ENCODE data around the gene ZBED5. TPM values are rescaled to one million over a fixed set of nuclear protein-coding genes. Genes with fewer than 3 reads are reported as not detected.
"Not testable (repeated sequence)": the region's sequence is repeated elsewhere in the genome, so short reads cannot be mapped to it uniquely, and the experiment has no call there.

The ZBED5 gene
- total RNA-seq, 1 experiment from 2014 or later, result 21.5 TPM

DNA sequence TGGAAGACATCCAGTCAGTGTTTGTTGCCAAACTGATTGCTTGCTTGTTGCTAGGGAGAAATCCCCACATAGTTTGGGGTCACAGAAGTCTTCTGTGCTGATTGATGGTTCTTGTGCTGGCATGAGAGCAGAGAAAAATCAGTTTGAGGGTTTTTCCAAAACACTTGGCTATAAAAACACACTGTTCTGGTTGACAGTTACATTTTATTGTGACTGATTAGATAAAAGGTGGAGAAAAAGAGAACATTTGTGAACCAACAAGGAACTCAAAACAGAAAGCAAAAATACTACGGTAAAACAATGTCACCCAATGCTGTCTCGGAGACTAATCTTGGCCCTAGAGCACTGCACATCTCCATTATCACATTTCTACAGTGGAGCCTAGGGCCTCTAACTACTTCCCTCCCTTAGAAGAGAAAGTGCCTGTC lies 34.7 kb downstream of the ZBED5 start:
- POLR2A ChIA-PET (ENCODE audit: unreplicated experiment), result no interaction called here
- no peaks in the 10 kb centered on the region for H3K9me3 ChIP-seq (ENCODE audit: insufficient read depth, low read depth)
- CTCF ChIA-PET, result no interaction called here
- no peak overlapping the region for H3K27ac ChIP-seq
- no peaks in the 10 kb centered on the region for H3K27me3 ChIP-seq (ENCODE audit: insufficient read depth, low read depth)
- no peaks in the 10 kb centered on the region for H3K36me3 ChIP-seq (ENCODE audit: low read depth)
- H3K9me2 ChIP-seq (ENCODE audit: insufficient read depth), result no peaks in the 10 kb centered on the region
- intact Hi-C loops (cut with micrococcal nuclease; ENCODE audit: unreplicated experiment), result no loop called here
- no TSS peak for BruUV-seq (replicated peaks)
- no peaks in the 10 kb centered on the region for H3F3A ChIP-seq (ENCODE audit: insufficient read depth, low read depth)
- TF ChIP-seq EZH2 (IDR thresholded peaks at IDR 0.05; ENCODE audit: low read depth), result no peak
- TF ChIP-seq, protein P1, sequence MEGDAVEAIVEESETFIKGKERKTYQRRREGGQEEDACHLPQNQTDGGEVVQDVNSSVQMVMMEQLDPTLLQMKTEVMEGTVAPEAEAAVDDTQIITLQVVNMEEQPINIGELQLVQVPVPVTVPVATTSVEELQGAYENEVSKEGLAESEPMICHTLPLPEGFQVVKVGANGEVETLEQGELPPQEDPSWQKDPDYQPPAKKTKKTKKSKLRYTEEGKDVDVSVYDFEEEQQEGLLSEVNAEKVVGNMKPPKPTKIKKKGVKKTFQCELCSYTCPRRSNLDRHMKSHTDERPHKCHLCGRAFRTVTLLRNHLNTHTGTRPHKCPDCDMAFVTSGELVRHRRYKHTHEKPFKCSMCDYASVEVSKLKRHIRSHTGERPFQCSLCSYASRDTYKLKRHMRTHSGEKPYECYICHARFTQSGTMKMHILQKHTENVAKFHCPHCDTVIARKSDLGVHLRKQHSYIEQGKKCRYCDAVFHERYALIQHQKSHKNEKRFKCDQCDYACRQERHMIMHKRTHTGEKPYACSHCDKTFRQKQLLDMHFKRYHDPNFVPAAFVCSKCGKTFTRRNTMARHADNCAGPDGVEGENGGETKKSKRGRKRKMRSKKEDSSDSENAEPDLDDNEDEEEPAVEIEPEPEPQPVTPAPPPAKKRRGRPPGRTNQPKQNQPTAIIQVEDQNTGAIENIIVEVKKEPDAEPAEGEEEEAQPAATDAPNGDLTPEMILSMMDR (conservative IDR thresholded peaks at IDR 0.05), result no peak
- H3K4me3 ChIP-seq, result no peak overlapping the region
- no peaks in the 10 kb centered on the region for H3K79me2 ChIP-seq (ENCODE audit: low read depth)
- no peaks in the 10 kb centered on the region; the same call in 1 of the 2 replicates for H3K4me1 ChIP-seq (replicated peaks; ENCODE audit: insufficient read depth)
- no peak overlapping the region for H2AFZ ChIP-seq
- no peak for DNase-seq
- H3K4me2 ChIP-seq, result no peak overlapping the region
- no peaks in the 10 kb centered on the region for H4K20me1 ChIP-seq (ENCODE audit: insufficient read depth)

DNA sequence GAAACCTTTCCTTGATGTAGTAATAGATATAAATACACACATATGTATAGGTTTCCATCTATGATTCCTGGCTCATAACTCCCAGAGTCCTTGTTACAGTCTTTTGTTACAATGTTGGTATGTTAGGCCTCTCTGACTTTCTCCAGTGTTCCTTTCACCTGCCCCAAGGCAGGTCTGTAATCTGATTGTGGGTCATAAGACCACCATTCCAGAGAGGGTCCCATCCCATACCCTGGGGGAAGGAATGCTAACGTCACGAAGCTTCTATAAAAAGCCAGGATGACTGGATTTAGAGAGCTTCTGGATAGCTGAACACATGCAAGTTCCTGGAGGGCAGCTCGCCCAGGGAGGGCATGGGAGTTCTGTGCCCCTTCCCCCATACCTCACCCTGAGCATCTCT lies 35.4 kb downstream of the ZBED5 start:
- intact Hi-C loops (cut with micrococcal nuclease; ENCODE audit: unreplicated experiment); POLR2A ChIA-PET (ENCODE audit: unreplicated experiment); BruUV-seq (replicated peaks): not testable (repeated sequence)

DNA sequence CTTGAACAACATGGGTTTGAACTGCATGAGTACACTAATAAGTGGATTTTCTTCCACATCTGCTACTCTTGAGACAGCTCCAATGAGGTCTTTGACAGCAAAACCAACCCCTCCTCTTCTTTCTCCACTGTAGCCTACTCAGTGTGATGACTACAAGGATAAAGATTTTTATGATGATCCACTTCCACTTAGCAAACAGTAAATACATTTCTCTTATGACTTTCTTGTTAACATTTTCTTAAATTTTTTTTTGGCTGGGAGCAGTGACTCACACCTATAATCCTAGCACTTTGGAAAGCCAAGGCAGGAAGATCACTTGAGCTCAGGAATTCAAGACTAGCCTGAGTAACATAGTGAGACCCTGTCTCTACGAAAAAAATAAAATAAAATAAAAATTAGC lies 39.3 kb downstream of the ZBED5 start:
- H3K4me2 ChIP-seq, result no peak overlapping the region
- no TSS peak for BruUV-seq (replicated peaks)
- no peaks in the 10 kb centered on the region for H4K20me1 ChIP-seq (ENCODE audit: insufficient read depth)
- TF ChIP-seq EZH2 (IDR thresholded peaks at IDR 0.05; ENCODE audit: low read depth), result no peak
- TF ChIP-seq, protein P1 (conservative IDR thresholded peaks at IDR 0.05), result no peak
- POLR2A ChIA-PET (ENCODE audit: unreplicated experiment), result no interaction called here
- intact Hi-C loops (cut with micrococcal nuclease; ENCODE audit: unreplicated experiment), result no loop called here
- CTCF ChIA-PET, result no interaction called here
- H3K36me3 ChIP-seq (ENCODE audit: low read depth), result no peaks in the 10 kb centered on the region
- no peak overlapping the region for H3K4me3 ChIP-seq
- no peaks in the 10 kb centered on the region for H3K27me3 ChIP-seq (ENCODE audit: insufficient read depth, low read depth)
- H3K4me1 ChIP-seq (replicated peaks; ENCODE audit: insufficient read depth), result no peaks in the 10 kb centered on the region; the same call in 1 of the 2 replicates
- no peaks in the 10 kb centered on the region for H3F3A ChIP-seq (ENCODE audit: insufficient read depth, low read depth)
- no peaks in the 10 kb centered on the region for H3K79me2 ChIP-seq (ENCODE audit: low read depth)
- H3K9me3 ChIP-seq (ENCODE audit: insufficient read depth, low read depth), result no peaks in the 10 kb centered on the region
- no peak overlapping the region for H3K27ac ChIP-seq
- DNase-seq, result peak in 1 of 2 experiments; percentile 70
- no peaks in the 10 kb centered on the region for H3K9me2 ChIP-seq (ENCODE audit: insufficient read depth)
- no peak overlapping the region for H2AFZ ChIP-seq

More for the DNA sequence above, 35.4 kb downstream of the ZBED5 start:
- H4K20me1 ChIP-seq (ENCODE audit: insufficient read depth); H3K9me3 ChIP-seq (ENCODE audit: insufficient read depth, low read depth); H3K9me2 ChIP-seq (ENCODE audit: insufficient read depth); H3K4me1 ChIP-seq (replicated peaks; ENCODE audit: insufficient read depth); H3K27me3 ChIP-seq (ENCODE audit: insufficient read depth, low read depth); H3F3A ChIP-seq (ENCODE audit: insufficient read depth, low read depth); H3K4me2 ChIP-seq; H3K79me2 ChIP-seq (ENCODE audit: low read depth); H2AFZ ChIP-seq; H3K36me3 ChIP-seq (ENCODE audit: low read depth); H3K27ac ChIP-seq; CTCF ChIA-PET; DNase-seq; H3K4me3 ChIP-seq: not testable (repeated sequence)

DNA sequence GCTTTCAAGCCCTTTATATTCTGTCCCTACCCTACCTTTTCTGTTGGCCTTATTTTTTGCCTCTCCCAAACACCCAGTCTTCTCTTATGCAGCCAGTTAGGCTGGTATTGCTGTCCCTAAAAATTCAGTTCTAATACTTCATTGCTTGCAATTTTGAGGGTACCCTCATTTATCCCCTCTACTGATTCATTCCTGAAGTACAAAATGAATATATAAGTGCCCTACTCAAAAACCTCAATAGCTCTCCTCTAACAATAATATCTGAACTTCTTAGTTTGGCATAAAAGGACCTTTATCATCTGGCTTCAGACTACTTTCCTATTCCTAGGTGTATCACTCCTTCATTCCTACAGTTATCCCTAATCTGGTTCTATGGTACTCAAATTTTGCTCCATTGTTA lies 43.9 kb downstream of the ZBED5 start:
- H3K4me1 ChIP-seq (replicated peaks; ENCODE audit: insufficient read depth), result no peaks in the 10 kb centered on the region; the same call in 1 of the 2 replicates
- 0 out of 2 replicates have a peak, but pooled peaks cover 7% of the 10 kb centered on the region for H3K79me2 ChIP-seq (ENCODE audit: low read depth)
- DNase-seq, result no peak
- no peak overlapping the region for H3K4me3 ChIP-seq
- H3K36me3 ChIP-seq (ENCODE audit: low read depth), result no peaks in the 10 kb centered on the region
- ChIA-PET POLR2A (ENCODE audit: unreplicated experiment) (no interaction called here), CTCF (interaction anchor here (0.5 kb wide), 1 partner anchor 274 kb away, joined by 3 read pairs; no protein-coding TSS in a partner anchor)
- no peak overlapping the region for H3K27ac ChIP-seq
- H3K9me2 ChIP-seq (ENCODE audit: insufficient read depth), result no peaks in the 10 kb centered on the region
- H4K20me1 ChIP-seq (ENCODE audit: insufficient read depth), result no peaks in the 10 kb centered on the region
- no peak overlapping the region for H3K4me2 ChIP-seq
- H3F3A ChIP-seq (ENCODE audit: insufficient read depth, low read depth), result no peaks in the 10 kb centered on the region
- no peaks in the 10 kb centered on the region for H3K27me3 ChIP-seq (ENCODE audit: insufficient read depth, low read depth)
- no peak overlapping the region for H2AFZ ChIP-seq
- H3K9me3 ChIP-seq (ENCODE audit: insufficient read depth, low read depth), result no peaks in the 10 kb centered on the region
- TF ChIP-seq, protein P1 (conservative IDR thresholded peaks at IDR 0.05), result no peak
- TF ChIP-seq EZH2 (IDR thresholded peaks at IDR 0.05; ENCODE audit: low read depth), result no peak
- intact Hi-C loops (cut with micrococcal nuclease; ENCODE audit: unreplicated experiment), result no loop called here
- BruUV-seq (replicated peaks), result no TSS peak

Measured in PC-9 (cell line).